GM23338 (cell line): Measurements from ENCODE around the gene TRIM25. TPM values are rescaled to one million over a fixed set of nuclear protein-coding genes. Genes with fewer than 3 reads are reported as not detected.

ENCODE experiments used
- ATAC-seq: fragments of 200-7000 bp; cut with Tn5 transposase; 3 replicates; pipeline ENCODE4 v1.9.1; 2020
- DNase-seq: peaks from one replicate; pipeline ENCODE4 v3.0.0-alpha.2; 2015; ENCODE audit warnings: low spot score
- H2AFZ ChIP-seq: fragments of 200-600 bp; sonication (generic); 2 replicates; pipeline ENCODE4 v1.8.0; 2016; ENCODE audit warnings: antibody characterized with exemption, mild to moderate bottlenecking, moderate library complexity
- H3F3A ChIP-seq: fragments of 200-600 bp; sonication (generic); replicated peaks from 2 replicates; pipeline ENCODE4 v1.8.0; 2017; ENCODE audit warnings: antibody characterized with exemption, mixed run types, low read depth
- H3K27ac ChIP-seq: fragments of 200-600 bp; sonication (generic); 2 replicates; pipeline ENCODE4 v1.6.1; 2016; ENCODE audit warnings: low read depth
- H3K27me3 ChIP-seq: fragments of 200-600 bp; sonication (generic); 2 replicates; pipeline ENCODE4 v1.8.0; 2016; ENCODE audit warnings: mild to moderate bottlenecking, mixed run types, moderate library complexity; ENCODE audit not compliant: insufficient read depth
- H3K36me3 ChIP-seq: fragments of 200-600 bp; sonication (generic); 2 replicates; pipeline ENCODE4 v1.8.0; 2016; ENCODE audit warnings: mild to moderate bottlenecking; ENCODE audit not compliant: insufficient read depth
- H3K4me1 ChIP-seq: fragments of 200-600 bp; sonication (generic); 2 replicates; pipeline ENCODE4 v1.8.0; 2016; ENCODE audit warnings: mild to moderate bottlenecking, moderate library complexity; ENCODE audit not compliant: insufficient read depth
- H3K4me2 ChIP-seq: fragments of 200-600 bp; sonication (generic); 2 replicates; pipeline ENCODE4 v1.7.1; 2017; ENCODE audit warnings: mixed run types
- H3K4me3 ChIP-seq: fragments of 200-600 bp; sonication (generic); 2 replicates; pipeline ENCODE4 v1.6.1; 2016; ENCODE audit warnings: mixed run types
- H3K79me2 ChIP-seq: fragments of 200-600 bp; sonication (generic); replicated peaks from 2 replicates; pipeline ENCODE4 v1.8.0; 2017; ENCODE audit warnings: mild to moderate bottlenecking; ENCODE audit not compliant: insufficient read depth
- H3K9me2 ChIP-seq: fragments of 200-600 bp; sonication (generic); 2 replicates; pipeline ENCODE4 v1.8.0; 2017; ENCODE audit not compliant: insufficient read depth
- H4K20me1 ChIP-seq: fragments of 200-600 bp; sonication (generic); replicated peaks from 2 replicates; pipeline ENCODE4 v1.8.0; 2017; ENCODE audit warnings: mild to moderate bottlenecking; ENCODE audit not compliant: insufficient read depth
- H3K27ac Mint-ChIP-seq: 2 replicates; pipeline ENCODE4 v1.8.0; 2020; ENCODE audit warnings: inconsistent platforms, mild to moderate bottlenecking, moderate library complexity, mixed read lengths
- H3K27me3 Mint-ChIP-seq: 3 replicates; pipeline ENCODE4 v1.8.0; 2022; ENCODE audit warnings: low read depth, mild to moderate bottlenecking, moderate library complexity, mixed read lengths, inconsistent platforms; ENCODE audit not compliant: insufficient read depth, poor library complexity
- H3K36me3 Mint-ChIP-seq: 3 replicates; pipeline ENCODE4 v1.8.0; 2021; ENCODE audit warnings: low read depth, mild to moderate bottlenecking, inconsistent platforms, moderate library complexity, mixed read lengths
- H3K4me1 Mint-ChIP-seq: 3 replicates; pipeline ENCODE4 v1.8.0; 2020; ENCODE audit warnings: mild to moderate bottlenecking, inconsistent platforms, mixed read lengths
- H3K4me3 Mint-ChIP-seq: 3 replicates; pipeline ENCODE4 v1.8.0; 2021; ENCODE audit warnings: moderate library complexity, mild to moderate bottlenecking, inconsistent platforms, mixed read lengths
- H3K9me3 Mint-ChIP-seq: 3 replicates; pipeline ENCODE4 v1.8.0; 2020; ENCODE audit warnings: moderate library complexity, mild to moderate bottlenecking, inconsistent platforms, mixed read lengths
- EZH2phosphoT487 ChIP-seq: fragments of 200-600 bp; sonication (generic); IDR thresholded peaks from one replicate; pipeline ENCODE4 v1.8.1; 2018; ENCODE audit warnings: antibody characterized with exemption; ENCODE audit not compliant: unreplicated experiment
- NANOG ChIP-seq: IDR thresholded peaks from 2 replicates; pipeline ENCODE4 v1.6.1; 2016; ENCODE audit warnings: antibody characterized with exemption, borderline replicate concordance
- ZNF114 ChIP-seq: fragments of 250-450 bp; sonication (Bioruptor Pico); IDR thresholded peaks from 2 replicates; pipeline ENCODE4 v1.5.0; 2020; ENCODE audit warnings: mild to moderate bottlenecking, moderate library complexity
- ZNF331 ChIP-seq: fragments of 250-450 bp; sonication (Bioruptor Pico); IDR thresholded peaks from 2 replicates; pipeline ENCODE4 v1.5.0; 2020; ENCODE audit warnings: low read depth, mild to moderate bottlenecking, moderate library complexity
- microRNA counts: library from miRNA; unstranded; fragments of <30 nt; microRNA quantifications from one replicate; lab custom pipeline; 2017
- polyA plus RNA-seq: library from polyadenylated mRNA; unstranded; fragments of >200 nt; fragmentation: Nextera tagmentation; extraction: Ambion mirVana; gene quantifications from 2 replicates; pipeline ENCODE4 v1.2.1, GENCODE V29; 2016
- small RNA-seq: library from RNA; depleted of rRNA; stranded (forward); fragments of <200 nt; gene quantifications from one replicate; pipeline ENCODE3, GENCODE V24; 2014; ENCODE audit warnings: low replicate concordance
- total RNA-seq: library from RNA; depleted of rRNA; stranded (reverse); fragments of >200 nt; shearing (Covaris generic); gene quantifications from 2 replicates; pipeline ENCODE4 v1.2.3, GENCODE V29; 2014; rRNA removed
- TF ChIP-seq, protein P1 (sequence below): IDR thresholded peaks from one replicate; pipeline ENCODE4 v1.6.1; 2018; ENCODE audit warnings: antibody characterized with exemption; ENCODE audit not compliant: unreplicated experiment
- TF ChIP-seq, protein P2 (sequence below): IDR thresholded peaks from 2 replicates; pipeline ENCODE4 v1.6.1; 2016; ENCODE audit warnings: antibody characterized with exemption
- TF ChIP-seq, protein P3 (sequence below): fragments of 250-450 bp; sonication (Bioruptor Pico); IDR thresholded peaks from 2 replicates; pipeline ENCODE4 v1.5.0; 2020; ENCODE audit warnings: mild to moderate bottlenecking, moderate library complexity

Gene TRIM25
- total and polyA plus RNA-seq, 2 experiments from 2014 or later = 19.6 to 36.2 TPM

DNA sequence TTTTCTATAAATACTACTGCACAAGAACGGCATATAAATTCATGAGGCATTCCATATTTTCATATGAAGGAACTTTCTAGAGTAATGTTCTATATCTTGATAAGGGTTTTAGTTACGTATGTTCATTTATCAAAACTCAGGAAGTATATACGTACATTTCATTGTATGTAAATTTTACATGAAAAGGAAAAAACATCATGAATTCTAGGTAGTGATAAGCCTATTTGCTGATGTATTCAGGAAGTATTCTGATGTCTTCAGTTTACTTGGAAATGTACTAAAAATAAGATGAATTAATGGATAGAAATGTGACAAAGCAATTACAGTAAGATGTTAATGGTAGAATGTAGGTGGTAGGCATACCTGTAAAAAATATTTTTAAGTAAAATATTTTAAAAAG is 75.2 kb downstream of the TRIM25 start:
- peaks cover 8% of the 10 kb centered on the region for H3K36me3 Mint-ChIP-seq
- TF ChIP-seq EZH2phosphoT487 (no peak), ZNF114 (CRISPR knock-in tag) (no peak), ZNF331 (CRISPR knock-in tag) (no peak), NANOG (no peak)
- TF ChIP-seq, protein P1, sequence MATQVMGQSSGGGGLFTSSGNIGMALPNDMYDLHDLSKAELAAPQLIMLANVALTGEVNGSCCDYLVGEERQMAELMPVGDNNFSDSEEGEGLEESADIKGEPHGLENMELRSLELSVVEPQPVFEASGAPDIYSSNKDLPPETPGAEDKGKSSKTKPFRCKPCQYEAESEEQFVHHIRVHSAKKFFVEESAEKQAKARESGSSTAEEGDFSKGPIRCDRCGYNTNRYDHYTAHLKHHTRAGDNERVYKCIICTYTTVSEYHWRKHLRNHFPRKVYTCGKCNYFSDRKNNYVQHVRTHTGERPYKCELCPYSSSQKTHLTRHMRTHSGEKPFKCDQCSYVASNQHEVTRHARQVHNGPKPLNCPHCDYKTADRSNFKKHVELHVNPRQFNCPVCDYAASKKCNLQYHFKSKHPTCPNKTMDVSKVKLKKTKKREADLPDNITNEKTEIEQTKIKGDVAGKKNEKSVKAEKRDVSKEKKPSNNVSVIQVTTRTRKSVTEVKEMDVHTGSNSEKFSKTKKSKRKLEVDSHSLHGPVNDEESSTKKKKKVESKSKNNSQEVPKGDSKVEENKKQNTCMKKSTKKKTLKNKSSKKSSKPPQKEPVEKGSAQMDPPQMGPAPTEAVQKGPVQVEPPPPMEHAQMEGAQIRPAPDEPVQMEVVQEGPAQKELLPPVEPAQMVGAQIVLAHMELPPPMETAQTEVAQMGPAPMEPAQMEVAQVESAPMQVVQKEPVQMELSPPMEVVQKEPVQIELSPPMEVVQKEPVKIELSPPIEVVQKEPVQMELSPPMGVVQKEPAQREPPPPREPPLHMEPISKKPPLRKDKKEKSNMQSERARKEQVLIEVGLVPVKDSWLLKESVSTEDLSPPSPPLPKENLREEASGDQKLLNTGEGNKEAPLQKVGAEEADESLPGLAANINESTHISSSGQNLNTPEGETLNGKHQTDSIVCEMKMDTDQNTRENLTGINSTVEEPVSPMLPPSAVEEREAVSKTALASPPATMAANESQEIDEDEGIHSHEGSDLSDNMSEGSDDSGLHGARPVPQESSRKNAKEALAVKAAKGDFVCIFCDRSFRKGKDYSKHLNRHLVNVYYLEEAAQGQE = no peak
- TF ChIP-seq, protein P2, sequence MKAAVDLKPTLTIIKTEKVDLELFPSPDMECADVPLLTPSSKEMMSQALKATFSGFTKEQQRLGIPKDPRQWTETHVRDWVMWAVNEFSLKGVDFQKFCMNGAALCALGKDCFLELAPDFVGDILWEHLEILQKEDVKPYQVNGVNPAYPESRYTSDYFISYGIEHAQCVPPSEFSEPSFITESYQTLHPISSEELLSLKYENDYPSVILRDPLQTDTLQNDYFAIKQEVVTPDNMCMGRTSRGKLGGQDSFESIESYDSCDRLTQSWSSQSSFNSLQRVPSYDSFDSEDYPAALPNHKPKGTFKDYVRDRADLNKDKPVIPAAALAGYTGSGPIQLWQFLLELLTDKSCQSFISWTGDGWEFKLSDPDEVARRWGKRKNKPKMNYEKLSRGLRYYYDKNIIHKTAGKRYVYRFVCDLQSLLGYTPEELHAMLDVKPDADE = no peak
- TF ChIP-seq, protein P3, sequence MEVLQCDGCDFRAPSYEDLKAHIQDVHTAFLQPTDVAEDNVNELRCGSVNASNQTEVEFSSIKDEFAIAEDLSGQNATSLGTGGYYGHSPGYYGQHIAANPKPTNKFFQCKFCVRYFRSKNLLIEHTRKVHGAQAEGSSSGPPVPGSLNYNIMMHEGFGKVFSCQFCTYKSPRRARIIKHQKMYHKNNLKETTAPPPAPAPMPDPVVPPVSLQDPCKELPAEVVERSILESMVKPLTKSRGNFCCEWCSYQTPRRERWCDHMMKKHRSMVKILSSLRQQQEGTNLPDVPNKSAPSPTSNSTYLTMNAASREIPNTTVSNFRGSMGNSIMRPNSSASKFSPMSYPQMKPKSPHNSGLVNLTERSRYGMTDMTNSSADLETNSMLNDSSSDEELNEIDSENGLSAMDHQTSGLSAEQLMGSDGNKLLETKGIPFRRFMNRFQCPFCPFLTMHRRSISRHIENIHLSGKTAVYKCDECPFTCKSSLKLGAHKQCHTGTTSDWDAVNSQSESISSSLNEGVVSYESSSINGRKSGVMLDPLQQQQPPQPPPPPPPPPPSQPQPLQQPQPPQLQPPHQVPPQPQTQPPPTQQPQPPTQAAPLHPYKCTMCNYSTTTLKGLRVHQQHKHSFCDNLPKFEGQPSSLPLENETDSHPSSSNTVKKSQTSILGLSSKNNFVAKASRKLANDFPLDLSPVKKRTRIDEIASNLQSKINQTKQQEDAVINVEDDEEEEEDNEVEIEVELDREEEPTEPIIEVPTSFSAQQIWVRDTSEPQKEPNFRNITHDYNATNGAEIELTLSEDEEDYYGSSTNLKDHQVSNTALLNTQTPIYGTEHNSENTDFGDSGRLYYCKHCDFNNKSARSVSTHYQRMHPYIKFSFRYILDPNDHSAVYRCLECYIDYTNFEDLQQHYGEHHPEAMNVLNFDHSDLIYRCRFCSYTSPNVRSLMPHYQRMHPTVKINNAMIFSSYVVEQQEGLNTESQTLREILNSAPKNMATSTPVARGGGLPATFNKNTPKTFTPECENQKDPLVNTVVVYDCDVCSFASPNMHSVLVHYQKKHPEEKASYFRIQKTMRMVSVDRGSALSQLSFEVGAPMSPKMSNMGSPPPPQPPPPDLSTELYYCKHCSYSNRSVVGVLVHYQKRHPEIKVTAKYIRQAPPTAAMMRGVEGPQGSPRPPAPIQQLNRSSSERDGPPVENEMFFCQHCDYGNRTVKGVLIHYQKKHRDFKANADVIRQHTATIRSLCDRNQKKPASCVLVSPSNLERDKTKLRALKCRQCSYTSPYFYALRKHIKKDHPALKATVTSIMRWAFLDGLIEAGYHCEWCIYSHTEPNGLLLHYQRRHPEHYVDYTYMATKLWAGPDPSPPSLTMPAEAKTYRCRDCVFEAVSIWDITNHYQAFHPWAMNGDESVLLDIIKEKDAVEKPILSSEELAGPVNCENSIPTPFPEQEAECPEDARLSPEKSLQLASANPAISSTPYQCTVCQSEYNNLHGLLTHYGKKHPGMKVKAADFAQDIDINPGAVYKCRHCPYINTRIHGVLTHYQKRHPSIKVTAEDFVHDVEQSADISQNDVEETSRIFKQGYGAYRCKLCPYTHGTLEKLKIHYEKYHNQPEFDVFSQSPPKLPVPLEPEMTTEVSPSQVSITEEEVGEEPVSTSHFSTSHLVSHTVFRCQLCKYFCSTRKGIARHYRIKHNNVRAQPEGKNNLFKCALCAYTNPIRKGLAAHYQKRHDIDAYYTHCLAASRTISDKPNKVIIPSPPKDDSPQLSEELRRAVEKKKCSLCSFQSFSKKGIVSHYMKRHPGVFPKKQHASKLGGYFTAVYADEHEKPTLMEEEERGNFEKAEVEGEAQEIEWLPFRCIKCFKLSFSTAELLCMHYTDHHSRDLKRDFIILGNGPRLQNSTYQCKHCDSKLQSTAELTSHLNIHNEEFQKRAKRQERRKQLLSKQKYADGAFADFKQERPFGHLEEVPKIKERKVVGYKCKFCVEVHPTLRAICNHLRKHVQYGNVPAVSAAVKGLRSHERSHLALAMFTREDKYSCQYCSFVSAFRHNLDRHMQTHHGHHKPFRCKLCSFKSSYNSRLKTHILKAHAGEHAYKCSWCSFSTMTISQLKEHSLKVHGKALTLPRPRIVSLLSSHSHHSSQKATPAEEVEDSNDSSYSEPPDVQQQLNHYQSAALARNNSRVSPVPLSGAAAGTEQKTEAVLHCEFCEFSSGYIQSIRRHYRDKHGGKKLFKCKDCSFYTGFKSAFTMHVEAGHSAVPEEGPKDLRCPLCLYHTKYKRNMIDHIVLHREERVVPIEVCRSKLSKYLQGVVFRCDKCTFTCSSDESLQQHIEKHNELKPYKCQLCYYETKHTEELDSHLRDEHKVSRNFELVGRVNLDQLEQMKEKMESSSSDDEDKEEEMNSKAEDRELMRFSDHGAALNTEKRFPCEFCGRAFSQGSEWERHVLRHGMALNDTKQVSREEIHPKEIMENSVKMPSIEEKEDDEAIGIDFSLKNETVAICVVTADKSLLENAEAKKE (CRISPR knock-in tag) = no peak
- peaks cover 6% of the 10 kb centered on the region for H3K27me3 Mint-ChIP-seq
- no peak overlapping the region for H2AFZ ChIP-seq
- no peak overlapping the region for H3K27ac Mint-ChIP-seq
- DNase-seq (no peak), ATAC-seq (no peak)
- H3K4me2 ChIP-seq = no peak overlapping the region
- H3K4me1 ChIP-seq = peaks cover 29% of the 10 kb centered on the region
- H3K4me3 Mint-ChIP-seq = no peak overlapping the region
- no peaks in the 10 kb centered on the region for H3K36me3 ChIP-seq
- no peak overlapping the region for H3K4me3 ChIP-seq
- peaks cover 21% of the 10 kb centered on the region for H3K4me1 Mint-ChIP-seq
- peaks cover 20% of the 10 kb centered on the region for H3K27me3 ChIP-seq
- peaks cover 5% of the 10 kb centered on the region; the same call in 1 of the 2 replicates for H3F3A ChIP-seq
- peaks cover 4% of the 10 kb centered on the region; the same call in 1 of the 2 replicates for H4K20me1 ChIP-seq
- H3K9me3 Mint-ChIP-seq = no peaks in the 10 kb centered on the region
- no peaks in the 10 kb centered on the region for H3K9me2 ChIP-seq
- H3K27ac ChIP-seq = no peak overlapping the region
- no peaks in the 10 kb centered on the region; the same call in 1 of the 2 replicates for H3K79me2 ChIP-seq

MicroRNAs within 50 kb of the gene (microRNA counts, 767-probe panel; counts per million panel counts)
- microRNA hsa-miR-3614-5p (lab: Ali Mortazavi, UCI) = not detected

Small RNA genes within 50 kb of the gene (small RNA-seq; reads per million reads assigned to genes)
- gene AC015912.2 (not detected), gene RNU6-1158P (not detected)

Other genes starting within 250 kb of the TRIM25 start
- 0.85 and 1.0 TPM in 2 replicates for gene C17orf67, start 80.1 kb downstream of the TRIM25 start, total RNA-seq
- gene C17orf67, start 80.1 kb downstream of the TRIM25 start, polyA plus RNA-seq = 2.7 and 3.7 TPM in 2 replicates
- gene DGKE, start 79.9 kb downstream of the TRIM25 start, total RNA-seq = 5.9 and 10.1 TPM in 2 replicates
- gene DGKE, start 79.9 kb downstream of the TRIM25 start, polyA plus RNA-seq = 3.9 and 4.1 TPM in 2 replicates
- gene COIL, start 47.0 kb upstream of the TRIM25 start, total RNA-seq = 18.5 and 23.7 TPM in 2 replicates
- gene COIL, start 47.0 kb upstream of the TRIM25 start, polyA plus RNA-seq = 32.0 and 32.2 TPM in 2 replicates
- 52.1 and 55.0 TPM in 2 replicates for gene SCPEP1, start 64.1 kb upstream of the TRIM25 start, total RNA-seq
- 46.6 and 52.6 TPM in 2 replicates for gene SCPEP1, start 64.1 kb upstream of the TRIM25 start, polyA plus RNA-seq
- gene AKAP1, start 171.2 kb upstream of the TRIM25 start, total RNA-seq = 34.9 and 45.9 TPM in 2 replicates
- 19.6 and 23.4 TPM in 2 replicates for gene AKAP1, start 171.2 kb upstream of the TRIM25 start, polyA plus RNA-seq